GM19438 (cell line): ENCODE results near the gene PARVA.

Experiments
- ATAC-seq: cut with Tn5 transposase; IDR thresholded peaks from one replicate; pipeline ENCODE4 v1.9.1; 2021; ENCODE audit warnings: low read depth; ENCODE audit not compliant: unreplicated experiment

Gene PARVA

DNA sequence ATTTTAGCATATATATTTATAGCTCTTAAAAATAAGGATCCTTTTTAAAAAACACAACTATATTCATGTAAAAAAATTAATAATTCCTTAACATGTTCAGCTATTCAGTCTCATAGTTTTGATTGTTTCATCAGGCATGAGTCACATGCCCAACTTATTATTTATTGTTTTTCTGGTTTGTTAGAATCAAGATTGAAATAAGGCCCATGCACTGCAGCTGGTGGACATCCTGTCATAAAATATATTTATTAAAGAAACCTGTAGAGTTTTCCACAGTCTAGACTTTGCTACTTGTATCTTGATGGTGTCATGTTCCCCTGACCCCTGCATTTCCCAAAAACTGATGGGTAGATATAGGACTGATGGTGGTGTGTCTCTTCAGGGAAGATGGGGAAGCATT is 77.4 kb downstream of the PARVA start:
- no peak for ATAC-seq

DNA sequence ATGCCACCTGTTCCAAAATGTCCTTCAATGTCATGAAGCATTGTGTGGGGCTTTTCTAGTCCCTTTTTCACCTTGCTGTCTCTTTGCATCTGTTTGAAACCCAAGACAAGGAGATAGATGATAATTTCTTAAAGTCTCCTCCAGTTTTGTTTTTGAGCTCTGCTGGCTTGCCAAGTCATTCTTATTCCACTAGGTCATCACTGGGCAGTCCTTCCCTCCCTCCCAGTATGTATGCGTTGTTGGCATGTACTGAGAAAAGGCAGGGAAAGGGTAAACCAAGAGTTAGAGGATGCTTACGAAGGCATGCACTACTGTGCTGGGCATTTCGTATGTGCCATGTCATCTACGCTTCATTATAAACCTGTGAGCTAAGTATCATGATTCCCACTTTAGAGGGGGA is 78.6 kb downstream of the PARVA start:
- no peak for ATAC-seq

DNA sequence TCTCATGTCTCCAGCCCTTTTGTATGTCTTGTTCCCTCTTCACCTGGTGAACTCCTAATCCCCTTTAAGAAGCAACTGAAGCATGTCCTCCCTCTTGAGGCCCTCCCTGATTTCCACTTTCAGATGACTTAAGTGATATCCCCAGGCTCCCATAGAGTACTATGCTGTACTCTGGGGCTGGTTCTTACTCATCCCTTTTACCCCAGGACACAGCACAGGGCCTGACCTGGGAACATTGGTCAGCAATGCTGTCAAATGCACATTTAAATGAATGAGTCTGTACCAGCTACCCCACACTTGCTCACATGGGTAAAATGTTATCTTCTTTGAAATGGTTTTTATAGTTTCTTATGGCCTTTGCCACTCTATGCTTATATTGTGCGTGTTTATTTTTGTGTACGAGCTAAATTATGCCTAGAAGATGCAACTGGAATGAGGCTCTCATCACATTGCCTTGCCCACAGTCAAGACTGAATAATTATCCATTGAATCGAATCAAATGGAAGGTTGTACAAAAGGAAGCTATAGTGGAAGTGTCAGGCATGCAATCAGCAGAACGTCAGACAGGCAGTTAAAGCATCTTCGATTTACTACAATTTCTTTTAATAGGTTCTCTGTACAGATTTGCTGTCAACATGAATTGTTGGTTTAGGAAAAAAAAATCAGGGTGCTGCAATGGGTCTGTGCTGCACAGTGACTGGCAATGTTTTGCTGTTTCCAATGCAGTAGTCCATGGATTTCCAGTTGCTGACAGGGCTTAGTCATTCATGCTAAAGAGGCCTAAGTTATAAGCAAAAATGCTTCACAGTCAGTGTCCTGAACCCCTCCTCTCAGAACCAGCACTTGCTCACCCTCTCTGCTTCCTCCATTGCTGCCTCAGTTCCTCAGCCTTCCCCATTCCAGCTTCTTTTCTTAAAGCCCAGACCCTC is 79.5 kb downstream of the PARVA start:
- no peak for ATAC-seq

DNA sequence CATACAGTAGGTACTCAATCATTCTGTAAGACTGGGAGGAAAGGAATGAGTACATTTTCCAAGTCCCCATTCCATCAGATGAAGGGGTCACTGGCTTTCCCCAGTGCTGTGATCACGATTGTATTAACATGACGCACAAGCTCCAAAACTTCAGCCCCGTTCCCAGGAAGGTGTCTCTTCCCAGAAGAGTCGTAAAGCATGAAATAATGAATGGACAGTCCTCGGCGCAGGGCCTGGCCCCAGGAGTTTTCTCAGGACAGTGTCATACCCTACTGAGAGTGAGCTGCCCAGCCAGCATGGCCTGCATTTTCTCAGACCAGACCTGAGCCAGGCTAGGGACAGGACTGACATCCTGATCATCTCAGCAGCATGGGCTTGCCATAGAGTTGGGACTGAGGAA is 80.7 kb downstream of the PARVA start:
- no peak for ATAC-seq

DNA sequence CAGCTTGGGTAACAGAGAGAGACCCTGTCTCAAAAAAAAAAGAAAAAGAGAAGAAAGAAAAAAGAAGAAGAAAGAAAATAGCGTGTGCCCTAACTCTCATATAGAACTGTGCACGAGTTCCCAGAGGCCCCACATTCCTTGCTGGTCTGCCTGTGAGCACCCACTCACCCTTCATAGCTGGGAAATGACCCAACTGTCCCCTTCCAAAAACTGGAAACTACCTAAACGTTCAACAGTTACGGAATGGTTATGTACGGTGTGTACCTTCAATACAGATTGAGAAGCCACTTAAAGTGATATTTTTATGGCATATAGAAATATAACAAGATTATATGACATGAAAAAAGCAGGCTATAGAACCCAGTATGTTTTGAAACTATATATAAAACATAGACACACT is 82.0 kb downstream of the PARVA start:
- ATAC-seq = no peak

DNA sequence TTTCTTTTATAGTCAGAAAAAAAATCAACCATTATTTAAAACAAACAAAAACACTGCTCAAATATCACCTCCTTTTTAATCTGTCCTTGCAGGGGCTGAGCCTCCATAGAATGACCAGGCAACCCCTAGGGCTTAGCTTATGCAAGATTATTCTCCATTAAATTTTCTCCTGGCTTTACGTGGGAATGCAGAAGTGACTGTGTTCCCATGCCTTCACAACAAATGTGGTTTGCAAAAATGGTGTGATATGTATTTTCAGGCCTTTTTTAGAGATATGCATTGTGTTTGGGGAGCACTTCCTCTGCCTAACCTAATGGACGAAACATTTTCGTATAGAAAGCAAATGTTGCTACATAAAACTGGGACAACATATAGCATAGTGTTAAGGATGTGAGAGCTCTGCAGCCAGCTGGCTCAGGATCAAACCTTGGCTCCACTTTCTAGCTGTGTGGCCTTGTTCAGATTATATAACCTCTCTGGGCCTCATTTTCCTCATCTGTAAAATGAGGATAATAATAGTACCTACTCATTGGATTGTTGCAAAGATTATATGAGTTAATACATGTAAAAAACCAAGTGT is 82.6 kb downstream of the PARVA start:
- no peak for ATAC-seq

DNA sequence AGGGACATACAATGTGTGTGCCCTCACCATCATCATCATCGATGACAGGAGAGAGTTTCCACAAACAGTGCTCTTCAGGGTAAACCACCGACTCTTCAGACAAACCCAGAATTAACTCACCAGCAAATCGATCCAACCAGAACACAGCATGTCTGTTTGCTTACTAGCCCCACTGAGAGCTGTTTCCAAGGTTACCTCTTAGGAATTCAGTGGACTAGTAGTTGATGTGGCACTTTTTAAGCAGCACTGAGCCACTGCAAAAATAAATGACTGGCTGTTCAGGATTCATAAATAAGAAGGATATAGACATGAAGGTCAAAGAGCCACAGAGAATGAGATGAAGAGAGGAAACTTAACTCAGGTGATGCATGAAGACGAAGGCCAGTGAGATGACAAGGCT is 83.1 kb downstream of the PARVA start:
- ATAC-seq = no peak

DNA sequence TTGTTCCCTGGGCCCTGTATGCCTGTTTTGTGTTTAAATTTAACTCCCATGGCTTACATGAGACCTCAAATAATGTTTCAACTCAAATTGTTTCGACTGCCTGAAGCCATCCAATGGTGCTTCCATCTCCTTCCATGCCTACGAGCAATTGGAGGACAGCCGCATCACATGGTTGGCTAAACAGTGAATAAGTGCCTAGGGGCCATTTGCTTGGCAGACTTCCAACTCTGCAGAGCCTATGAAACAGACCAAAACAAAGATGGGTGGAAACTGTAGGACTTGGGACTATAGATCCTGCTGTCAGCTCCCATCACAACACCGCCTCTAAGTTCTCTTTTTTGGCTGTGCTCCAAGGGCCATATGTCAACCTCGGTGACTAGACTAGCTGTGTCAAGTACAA is 84.1 kb downstream of the PARVA start:
- no peak for ATAC-seq

DNA sequence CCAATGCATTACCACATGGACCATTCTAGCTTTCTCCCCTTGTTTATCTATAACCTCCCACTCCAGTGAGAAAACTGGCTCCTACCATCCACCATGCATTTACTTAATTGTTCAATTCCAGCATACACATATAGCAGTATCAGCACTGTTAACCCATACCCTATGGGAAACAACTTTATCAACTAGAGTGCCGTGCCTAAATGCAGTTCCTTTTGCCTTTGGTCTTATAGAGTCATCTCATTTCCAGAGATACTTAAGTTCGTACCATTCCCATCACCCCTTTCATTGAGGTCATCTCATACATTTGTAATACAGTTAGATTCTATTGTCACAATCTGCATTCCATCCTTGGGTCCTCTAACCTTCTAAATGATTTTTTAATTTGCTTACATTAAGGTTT is 86.9 kb downstream of the PARVA start:
- ATAC-seq = no peak

DNA sequence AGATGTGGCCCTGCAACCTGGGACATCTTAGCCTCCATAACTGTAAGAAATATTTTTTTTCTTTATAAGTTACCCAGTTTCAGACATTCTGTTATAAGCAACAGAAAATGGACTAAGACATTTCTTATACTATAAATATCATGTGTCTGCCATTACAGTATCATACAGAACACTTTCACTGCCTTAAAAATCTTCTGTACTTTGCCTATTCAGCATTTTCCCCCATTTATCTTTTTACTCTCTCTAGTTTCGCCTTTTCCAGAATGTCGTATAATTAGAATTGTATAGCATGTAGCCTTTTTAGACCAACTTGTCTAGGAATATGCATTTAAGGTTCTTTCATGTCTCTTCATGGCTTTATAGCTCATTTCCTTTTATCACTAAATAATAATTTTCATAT is 88.0 kb downstream of the PARVA start:
- no peak for ATAC-seq

DNA sequence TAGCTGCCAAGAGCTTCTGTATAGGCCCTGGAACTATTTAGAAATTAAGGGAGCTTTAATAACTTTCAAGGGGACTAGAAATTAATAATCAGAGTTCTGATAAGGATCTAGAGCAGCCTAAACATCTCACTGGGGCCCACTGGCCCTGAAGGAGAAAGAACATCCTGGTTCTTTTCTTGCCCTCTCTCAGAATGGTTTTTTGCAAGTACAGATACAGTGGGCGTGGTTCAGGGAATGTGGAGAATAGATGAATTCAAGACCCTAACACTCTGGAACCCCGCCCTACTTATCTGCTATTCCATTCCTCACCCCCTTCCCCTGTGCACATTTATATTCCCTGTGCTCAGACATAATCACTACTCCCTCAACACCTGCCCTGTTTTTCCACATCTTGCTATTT is 90.2 kb downstream of the PARVA start:
- ATAC-seq = no peak

DNA sequence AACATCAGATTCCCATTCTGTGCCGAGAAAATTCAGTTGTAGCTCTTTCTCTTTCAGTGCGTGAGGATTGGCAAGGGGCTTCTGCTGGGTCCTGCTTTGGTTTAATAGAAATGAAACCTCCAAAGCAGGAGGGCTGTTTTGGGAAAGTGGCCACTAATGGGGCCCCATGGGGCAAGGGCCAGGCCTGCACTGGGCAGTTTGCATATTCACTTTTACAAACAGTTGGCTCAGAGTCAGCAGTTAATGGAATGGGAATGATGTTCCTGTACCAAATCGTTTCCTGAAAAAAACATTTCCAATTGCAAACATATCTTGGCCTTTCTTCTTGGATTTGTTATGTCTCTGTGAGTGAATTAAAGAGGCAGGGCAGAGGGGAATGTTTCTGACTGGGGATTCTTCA is 92.1 kb downstream of the PARVA start:
- no peak for ATAC-seq

DNA sequence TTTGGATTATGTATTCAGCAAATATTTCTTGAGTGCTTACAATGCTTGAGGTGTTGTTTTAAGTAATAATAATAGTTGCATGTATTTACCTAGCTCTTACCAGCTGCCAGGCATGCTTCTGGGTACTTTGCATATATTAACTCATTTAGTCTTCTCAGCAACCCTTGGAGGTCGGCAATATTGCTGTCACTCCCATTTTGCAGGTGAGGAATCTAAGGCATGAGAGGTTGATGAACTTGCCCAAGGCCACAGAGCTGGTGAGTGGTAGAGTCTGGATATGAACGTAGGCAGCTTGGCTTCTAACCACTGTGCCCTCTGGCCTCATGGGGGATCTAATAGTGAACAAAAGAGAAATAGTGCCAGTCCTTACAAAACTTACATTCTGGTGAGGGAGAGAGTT is 92.9 kb downstream of the PARVA start:
- ATAC-seq = no peak

DNA sequence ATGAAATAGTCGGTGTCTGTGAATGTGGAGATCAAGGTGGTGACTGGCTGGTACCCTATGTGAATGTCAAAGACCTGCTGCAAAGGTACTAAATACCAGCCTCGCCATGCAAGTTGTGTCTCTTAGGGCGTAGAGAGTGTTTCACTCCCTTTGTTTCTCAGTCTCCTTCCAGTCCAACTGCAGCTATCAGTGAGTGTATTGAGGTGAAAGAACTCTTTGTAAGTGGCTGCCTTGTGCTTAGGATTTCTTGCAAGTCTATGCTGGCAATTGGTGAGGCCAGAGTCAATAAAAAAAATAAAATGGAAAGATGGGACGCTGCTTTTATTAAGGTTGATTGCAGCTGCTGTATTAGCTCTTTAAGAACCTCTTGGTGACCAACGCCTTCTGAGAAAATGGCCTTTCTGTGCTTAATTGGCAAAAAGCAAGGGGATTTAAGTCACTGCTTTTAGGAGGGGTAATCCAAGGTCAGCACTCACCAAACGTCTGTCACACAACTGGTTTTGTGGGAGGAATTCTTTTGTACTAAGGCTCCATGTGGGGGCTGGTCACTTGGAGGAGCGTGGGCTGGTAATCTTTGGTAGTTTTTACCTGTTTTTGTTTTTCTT is 95.1 kb downstream of the PARVA start:
- no peak for ATAC-seq

DNA sequence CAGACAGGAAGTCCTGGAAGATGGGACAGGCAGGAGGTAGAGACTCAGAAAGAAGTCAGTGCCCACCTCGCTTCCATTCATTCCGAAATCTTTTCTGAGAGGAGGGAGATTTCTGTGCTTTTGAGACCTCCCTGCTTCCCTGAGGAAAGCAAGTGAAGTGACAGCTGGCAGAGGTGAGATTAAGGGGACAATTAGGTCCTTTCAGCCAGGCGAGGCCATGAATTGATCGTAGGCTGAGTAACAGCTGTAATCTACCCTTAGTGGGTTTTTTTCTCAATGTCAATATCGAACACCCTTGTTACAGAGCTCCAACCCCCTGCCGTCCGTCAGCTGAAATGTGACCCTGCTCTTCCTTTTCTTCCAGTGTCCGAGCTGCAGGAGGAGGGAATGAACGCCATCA is 96.0 kb downstream of the PARVA start:
- no peak for ATAC-seq

DNA sequence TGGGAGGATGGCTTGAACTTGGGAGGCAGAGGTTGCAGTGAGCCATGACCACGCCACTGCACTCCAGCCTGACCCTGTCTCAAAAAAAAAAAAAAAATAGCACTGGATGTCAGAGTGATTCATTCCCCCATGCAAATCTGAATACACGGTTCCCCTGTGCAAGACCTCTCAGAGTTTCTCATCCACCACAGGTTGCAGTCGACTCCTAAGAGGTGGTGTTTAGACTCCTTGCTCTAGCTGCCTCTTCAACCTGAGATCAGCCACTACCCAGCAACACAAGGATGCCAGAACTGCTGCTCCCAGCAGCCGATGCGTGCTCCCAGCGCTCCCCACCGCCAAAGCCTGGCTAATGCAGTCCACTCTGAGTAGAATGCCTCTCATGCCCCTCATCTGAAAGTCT is 97.5 kb downstream of the PARVA start:
- no peak for ATAC-seq

DNA sequence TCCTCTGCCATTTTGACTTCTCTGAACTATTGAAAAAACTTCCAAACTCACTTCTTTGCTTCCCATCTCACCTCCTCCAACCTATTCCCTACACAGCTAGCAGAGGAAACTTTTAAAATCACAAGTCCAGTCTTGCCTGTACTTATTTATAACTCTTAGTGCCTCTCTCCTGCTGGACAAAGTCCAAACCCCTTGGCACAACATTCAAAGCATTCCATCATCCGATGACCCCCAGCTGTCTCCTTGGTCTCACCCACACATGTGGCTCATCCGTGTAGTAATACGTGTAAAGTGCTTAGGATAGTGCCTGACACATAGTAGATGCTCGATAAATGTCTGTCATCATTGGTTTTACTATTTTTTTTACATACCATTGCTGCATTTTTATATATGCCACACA is 101.4 kb downstream of the PARVA start:
- no peak for ATAC-seq

DNA sequence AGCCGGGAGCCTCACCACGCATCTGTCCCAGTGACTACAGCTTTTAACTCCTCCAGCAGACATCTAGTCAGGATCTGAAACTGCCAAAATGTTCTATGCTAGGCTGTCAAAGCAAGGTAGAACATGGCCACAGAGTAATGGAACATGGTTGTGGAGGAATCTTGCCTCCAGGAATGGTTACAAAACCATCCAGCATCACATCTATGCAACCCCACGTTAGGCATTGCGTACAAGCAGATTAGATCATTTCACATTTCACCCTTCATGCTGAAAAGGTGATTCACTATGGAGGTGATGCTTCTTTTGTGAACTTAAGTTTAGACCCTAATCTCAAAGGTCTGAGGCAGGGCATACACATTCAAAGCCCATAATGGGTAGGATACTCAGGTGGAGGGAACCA is 103.0 kb downstream of the PARVA start:
- ATAC-seq = no peak

DNA sequence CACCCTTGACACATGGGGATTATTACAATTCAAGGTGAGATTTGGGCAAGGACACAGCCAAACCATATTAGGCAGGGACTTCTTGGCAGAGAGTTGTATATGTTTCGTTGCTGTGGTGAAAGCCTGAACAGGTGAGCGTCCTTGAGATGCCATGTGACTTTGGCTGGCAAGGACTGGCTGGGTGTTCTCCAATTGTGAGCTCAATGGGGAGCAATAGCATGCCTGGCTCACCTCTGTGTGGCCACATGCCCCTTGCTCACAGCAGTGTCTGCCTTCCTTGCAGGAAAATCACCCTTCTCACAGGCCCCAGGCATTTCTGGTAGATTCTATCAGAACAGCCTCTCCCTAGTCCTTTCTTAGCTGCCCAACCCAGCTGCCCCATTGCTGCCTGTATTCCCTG is 105.5 kb downstream of the PARVA start:
- no peak for ATAC-seq

DNA sequence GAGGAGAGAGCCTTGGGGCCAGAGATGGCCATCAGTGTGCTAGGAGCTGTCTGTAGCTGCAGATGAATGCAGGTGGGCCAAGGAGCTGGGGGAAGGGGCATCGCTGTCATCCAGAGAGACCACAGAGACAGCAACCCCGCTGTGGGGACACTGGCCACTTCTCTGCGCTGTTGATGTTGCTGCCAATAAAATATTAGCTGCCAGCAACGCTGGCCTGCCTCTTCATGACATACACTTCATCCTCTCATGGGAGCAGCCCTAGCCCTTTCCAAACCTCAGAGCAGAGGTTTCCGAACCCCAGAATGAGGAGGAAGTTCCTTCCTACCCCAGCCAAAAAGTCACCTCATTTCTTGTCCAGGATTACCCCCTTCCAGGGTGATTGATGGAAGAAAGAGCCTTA is 106.2 kb downstream of the PARVA start:
- ATAC-seq = no peak

DNA sequence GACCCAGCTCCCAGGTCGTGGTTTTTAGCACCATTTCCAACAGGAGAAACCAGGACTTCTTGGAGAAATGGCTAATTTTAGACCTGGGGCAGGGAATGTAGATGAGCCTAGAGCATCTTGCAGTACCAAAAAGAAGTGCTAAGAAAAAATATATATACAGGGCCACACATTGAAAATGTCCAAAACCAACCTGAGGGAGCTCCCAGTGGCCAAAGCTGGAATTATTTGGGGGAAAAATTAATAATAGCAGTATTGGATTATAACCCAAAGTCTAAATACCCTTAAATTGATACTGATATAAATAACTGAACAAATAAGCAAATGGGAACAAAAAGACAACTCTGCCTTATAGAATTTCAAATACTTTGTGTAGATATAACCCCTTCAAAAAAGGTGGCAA is 108.0 kb downstream of the PARVA start:
- no peak for ATAC-seq

DNA sequence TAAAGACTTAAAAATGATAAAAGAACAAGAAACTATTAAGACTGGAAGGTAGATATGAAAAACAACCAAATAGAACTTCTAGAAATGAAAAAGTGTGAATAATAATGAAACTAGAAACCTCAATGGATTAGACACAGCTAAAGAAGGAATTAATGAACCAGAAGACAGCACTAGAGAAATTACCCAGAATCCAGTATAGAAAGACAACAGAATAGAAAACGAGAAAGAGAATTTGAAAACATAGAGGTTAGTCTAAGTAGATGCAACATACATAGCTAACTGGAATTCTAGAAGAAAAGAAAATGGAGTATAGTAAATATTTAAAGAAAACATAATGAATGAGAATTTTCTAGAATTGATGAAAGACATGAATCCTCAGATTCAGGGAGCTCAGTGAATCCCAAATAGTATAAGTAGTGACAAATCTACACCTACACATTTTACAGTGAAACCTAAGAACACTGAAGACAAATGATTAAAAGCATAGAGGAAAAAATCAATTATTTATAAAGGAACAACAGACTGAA is 111.9 kb downstream of the PARVA start:
- no peak for ATAC-seq
